HG02623 (cell line): ENCODE measurements around the gene UBXN1.

Experiments
- ATAC-seq: cut with Tn5 transposase; IDR thresholded peaks from one replicate; pipeline ENCODE4 v1.9.1; 2021; ENCODE audit warnings: moderate library complexity; ENCODE audit not compliant: unreplicated experiment

UBXN1 gene

GRCh38 chr11:62678770-62679696 lies at the start of gene UBXN1:
Gene UBXN1 (minus strand): TSS chr11:62679073. CDS start chr11:62678923, 150 bp downstream.
- peak; percentile 54 for ATAC-seq

GRCh38 chr11:62728171-62728988 lies 49.5 kb upstream of the UBXN1 start, which contains the start of gene TTC9C:
Gene TTC9C (plus strand): TSS chr11:62728486. CDS start chr11:62728849, 363 bp downstream.
- ATAC-seq = no peak

- peak; percentile 45 for ATAC-seq
These were observed 48.9 kb upstream of the UBXN1 start for GRCh38 chr11:62727872-62728170.

GRCh38 chr11:62727165-62727871 lies 48.4 kb upstream of the UBXN1 start, which contains the start of gene HNRNPUL2:
Gene HNRNPUL2 (minus strand): TSS chr11:62727457. CDS start chr11:62727156, 301 bp downstream.
- peak; percentile 68 for ATAC-seq

- peak; percentile 2 for ATAC-seq
These were observed 48.0 kb upstream of the UBXN1 start for GRCh38 chr11:62726915-62727164.

GRCh38 chr11:62726156-62726914 lies 47.5 kb upstream of the UBXN1 start:
- no peak for ATAC-seq

- ATAC-seq = no peak
These were observed 46.8 kb upstream of the UBXN1 start for GRCh38 chr11:62725646-62726045.

- ATAC-seq = no peak
These were observed 45.3 kb upstream of the UBXN1 start for GRCh38 chr11:62724171-62724570.

- ATAC-seq = no peak
These were observed 43.1 kb upstream of the UBXN1 start for GRCh38 chr11:62721994-62722393.

- no peak for ATAC-seq
These were observed 40.6 kb upstream of the UBXN1 start for GRCh38 chr11:62719302-62719978.

- no peak for ATAC-seq
These were observed 37.9 kb upstream of the UBXN1 start for GRCh38 chr11:62716816-62717215.

GRCh38 chr11:62716206-62716605 lies 37.3 kb upstream of the UBXN1 start:
- no peak for ATAC-seq

- no peak for ATAC-seq
These were observed 36.6 kb upstream of the UBXN1 start for GRCh38 chr11:62715150-62716130.

GRCh38 chr11:62713343-62713742 lies 34.5 kb upstream of the UBXN1 start:
- ATAC-seq = no peak

- ATAC-seq = no peak
These were observed 34.0 kb upstream of the UBXN1 start for GRCh38 chr11:62712861-62713260.

GRCh38 chr11:62712276-62712812 lies 33.5 kb upstream of the UBXN1 start:
- ATAC-seq = no peak

- no peak for ATAC-seq
These were observed 31.1 kb upstream of the UBXN1 start for GRCh38 chr11:62710001-62710345.

- ATAC-seq = peak; percentile 61
These were observed 30.6 kb upstream of the UBXN1 start for GRCh38 chr11:62709247-62710000.
